BLaER1 (cell line): ENCODE data around the gene FRMD4B.

Experiments used
- H3K27ac ChIP-seq: shearing (Covaris generic); formaldehyde crosslinking; 2 replicates; pipeline ENCODE4 v1.8.1; 2022
- H3K27me3 ChIP-seq: shearing (Covaris generic); formaldehyde crosslinking; 2 replicates; pipeline ENCODE4 v1.8.1; 2022
- H3K36me3 ChIP-seq: shearing (Covaris generic); formaldehyde crosslinking; 2 replicates; pipeline ENCODE4 v1.8.1; 2022
- H3K4me1 ChIP-seq: shearing (Covaris generic); formaldehyde crosslinking; 2 replicates; pipeline ENCODE4 v1.8.1; 2022
- H3K4me2 ChIP-seq: shearing (Covaris generic); formaldehyde crosslinking; 2 replicates; pipeline ENCODE4 v1.8.1; 2022
- H3K4me3 ChIP-seq: shearing (Covaris generic); formaldehyde crosslinking; 2 replicates; pipeline ENCODE4 v1.8.1; 2022
- H3K9ac ChIP-seq: shearing (Covaris generic); formaldehyde crosslinking; 2 replicates; pipeline ENCODE4 v1.8.1; 2022
- H3K9me3 ChIP-seq: shearing (Covaris generic); formaldehyde crosslinking; 2 replicates; pipeline ENCODE4 v1.8.1; 2022
- H4K20me1 ChIP-seq: shearing (Covaris generic); formaldehyde crosslinking; 2 replicates; pipeline ENCODE4 v1.8.1; 2022
- Cebpa-rat ChIP-seq: shearing (Covaris generic); IDR thresholded peaks from 2 replicates; pipeline ENCODE4 v1.8.1; 2022

The FRMD4B gene

DNA sequence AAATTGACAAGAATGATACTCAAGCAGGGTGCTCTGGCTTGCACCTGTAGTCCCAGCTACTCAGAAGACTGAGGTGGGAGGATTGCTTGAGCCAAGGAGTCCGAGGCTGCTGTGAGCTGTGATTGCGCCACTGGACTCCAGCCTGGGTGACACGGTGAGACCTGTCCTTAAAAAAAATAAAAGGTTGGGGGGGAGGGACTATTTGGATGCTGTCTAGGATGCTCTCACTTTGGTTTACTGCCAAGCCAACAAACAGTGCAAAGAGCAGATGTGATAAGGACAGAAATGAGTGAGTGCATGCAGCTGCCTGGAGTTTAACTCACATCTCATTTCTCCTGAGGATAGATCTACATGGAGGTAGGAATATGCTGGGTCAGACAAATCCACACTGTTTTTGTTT, 130.0 kb downstream of the FRMD4B start:
- Histone ChIP-seq H3K27me3 (no peaks in the 10 kb centered on the region), H3K4me1 (no peaks in the 10 kb centered on the region), H4K20me1 (peaks cover 31% of the 10 kb centered on the region), H3K4me2 (no peak overlapping the region), H3K36me3 (peaks cover 79% of the 10 kb centered on the region), H3K4me3 (no peak overlapping the region), H3K9ac (no peak overlapping the region), H3K9me3 (no peaks in the 10 kb centered on the region), H3K27ac (no peak overlapping the region)
- no peak for TF ChIP-seq Cebpa-rat

DNA sequence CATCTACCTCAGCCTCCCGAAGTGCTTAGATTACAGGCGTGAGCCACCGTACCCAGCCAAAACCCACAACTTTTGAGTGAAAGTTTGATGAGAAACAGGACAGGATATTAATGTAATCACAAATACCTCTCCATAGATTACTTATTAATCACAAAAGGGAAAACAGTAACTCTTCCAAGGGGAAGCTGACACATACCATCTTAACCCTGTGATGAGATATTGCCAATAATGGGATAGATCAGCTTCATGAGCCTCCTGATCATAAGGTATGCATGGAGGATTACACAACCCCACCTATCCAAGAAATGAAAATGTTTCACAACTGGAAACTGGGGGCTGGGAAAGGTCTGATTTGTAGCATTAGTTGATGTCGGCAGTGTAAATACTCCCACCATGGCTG, 131.5 kb downstream of the FRMD4B start:
- Histone ChIP-seq H3K9ac (no peak overlapping the region), H3K27me3 (no peaks in the 10 kb centered on the region), H3K4me1 (no peaks in the 10 kb centered on the region), H3K36me3 (peaks cover 73% of the 10 kb centered on the region), H3K4me2 (no peak overlapping the region), H3K27ac (no peak overlapping the region), H3K4me3 (no peak overlapping the region), H4K20me1 (peaks cover 31% of the 10 kb centered on the region), H3K9me3 (no peaks in the 10 kb centered on the region)
- TF ChIP-seq Cebpa-rat = no peak

DNA sequence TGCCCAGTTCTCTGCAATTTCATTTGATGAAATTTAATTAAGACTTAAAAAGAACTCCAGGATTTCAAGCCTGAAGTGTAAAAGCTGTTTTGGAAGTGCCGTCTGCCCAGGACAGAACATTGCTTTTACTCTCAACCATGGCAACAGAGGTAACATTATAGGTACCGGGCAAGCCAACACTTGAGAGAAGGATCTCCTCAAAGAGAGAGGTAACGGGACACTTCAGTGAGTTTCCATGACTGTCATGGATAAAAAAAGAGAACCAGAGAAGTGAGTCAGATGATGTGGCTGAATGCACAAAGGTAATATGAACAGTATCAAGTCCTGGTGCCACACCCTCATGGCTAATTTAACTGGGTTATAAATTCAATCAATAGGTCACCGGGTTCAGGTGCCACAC, 133.3 kb downstream of the FRMD4B start:
- Histone ChIP-seq H3K36me3 (peaks cover 76% of the 10 kb centered on the region), H3K9me3 (no peaks in the 10 kb centered on the region), H3K27me3 (no peaks in the 10 kb centered on the region), H3K4me2 (no peak overlapping the region), H4K20me1 (peaks cover 26% of the 10 kb centered on the region), H3K27ac (no peak overlapping the region), H3K9ac (no peak overlapping the region), H3K4me1 (no peaks in the 10 kb centered on the region), H3K4me3 (no peak overlapping the region)
- no peak for TF ChIP-seq Cebpa-rat

DNA sequence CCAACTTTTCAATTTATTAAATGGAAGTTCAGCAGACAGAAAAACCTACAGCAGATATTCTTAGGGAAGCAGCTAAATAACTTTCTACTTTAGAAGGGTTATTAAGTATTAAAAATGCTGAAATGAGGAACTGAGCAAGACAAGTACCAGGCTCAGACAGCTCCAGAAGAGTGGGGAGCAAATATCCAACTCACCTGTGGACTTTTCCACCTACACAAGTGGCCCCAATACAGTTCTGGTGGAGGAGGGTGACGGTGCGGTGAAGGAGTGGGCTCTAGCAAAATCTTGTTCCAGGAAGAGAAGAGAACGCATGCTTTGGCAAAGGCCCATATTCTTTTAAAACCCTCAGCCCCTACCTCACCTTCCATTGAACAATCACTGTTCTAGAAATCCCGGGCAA, 133.7 kb downstream of the FRMD4B start:
- no peak overlapping the region for H3K27ac ChIP-seq
- no peak overlapping the region for H3K4me2 ChIP-seq
- TF ChIP-seq Cebpa-rat = no peak
- H3K9ac ChIP-seq = no peak overlapping the region
- H3K4me3 ChIP-seq = no peak overlapping the region
- H4K20me1 ChIP-seq = peaks cover 26% of the 10 kb centered on the region
- peaks cover 80% of the 10 kb centered on the region for H3K36me3 ChIP-seq
- H3K27me3 ChIP-seq = no peaks in the 10 kb centered on the region
- H3K9me3 ChIP-seq = no peaks in the 10 kb centered on the region
- H3K4me1 ChIP-seq = no peaks in the 10 kb centered on the region

DNA sequence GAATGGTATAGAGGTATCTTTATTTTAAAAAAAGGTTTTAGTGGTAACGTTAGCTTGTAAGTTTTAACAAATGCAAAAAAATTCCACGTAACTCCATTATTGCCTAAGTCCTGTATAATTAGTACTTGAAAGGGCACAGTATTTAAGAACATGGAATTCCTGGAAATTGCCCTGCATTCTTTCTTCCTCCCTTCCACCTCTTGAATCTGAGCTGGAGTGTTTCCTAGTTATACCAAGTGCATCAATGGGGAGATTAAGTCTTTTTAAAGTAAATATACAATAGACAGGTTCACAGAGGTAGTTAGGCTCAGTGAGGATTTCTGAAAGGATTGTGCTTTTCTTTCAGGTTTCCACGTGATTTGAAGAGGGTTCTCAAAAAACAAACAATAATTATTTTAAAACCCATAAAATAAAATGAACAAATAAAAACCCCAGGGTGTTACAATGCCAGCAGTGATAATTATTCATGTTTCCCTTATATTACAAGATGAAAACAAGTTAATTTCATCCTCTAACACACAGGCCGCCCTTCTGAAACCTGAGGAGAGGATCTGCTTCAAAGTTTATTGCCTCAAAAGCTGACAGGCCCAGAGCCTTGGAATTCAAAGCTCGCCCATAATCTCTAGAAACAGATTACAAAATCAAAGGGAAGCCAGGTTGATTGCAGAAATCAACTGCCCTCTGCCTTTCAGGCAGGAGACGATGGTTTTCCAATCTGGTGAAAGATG, 134.6 kb downstream of the FRMD4B start:
- no peak overlapping the region for H3K27ac ChIP-seq
- no peaks in the 10 kb centered on the region for H3K27me3 ChIP-seq
- peaks cover 80% of the 10 kb centered on the region for H3K36me3 ChIP-seq
- H3K9me3 ChIP-seq = no peaks in the 10 kb centered on the region
- TF ChIP-seq Cebpa-rat = no peak
- H3K4me3 ChIP-seq = no peak overlapping the region
- H3K4me1 ChIP-seq = no peaks in the 10 kb centered on the region
- peaks cover 24% of the 10 kb centered on the region for H4K20me1 ChIP-seq
- no peak overlapping the region for H3K9ac ChIP-seq
- no peak overlapping the region for H3K4me2 ChIP-seq

DNA sequence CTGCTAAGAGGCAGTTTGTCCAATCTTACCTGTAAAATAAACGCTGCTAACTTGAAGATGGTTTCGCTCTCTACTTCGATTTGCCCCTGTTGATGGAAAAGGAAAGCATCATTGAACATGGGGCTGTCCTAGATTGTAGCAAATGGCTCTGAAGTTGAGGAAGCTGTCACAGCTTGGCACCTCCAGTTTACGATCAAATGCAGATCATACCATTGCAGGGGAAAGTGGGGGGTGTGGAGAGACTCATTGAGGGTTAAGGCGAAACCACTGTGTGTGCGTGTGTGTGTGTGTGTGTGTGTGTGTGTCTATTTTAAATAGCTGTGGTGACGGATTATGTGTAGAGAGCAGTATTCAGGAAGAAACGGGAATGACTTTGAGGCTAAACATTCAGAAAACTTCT, 135.9 kb downstream of the FRMD4B start:
- no peak overlapping the region for H3K4me2 ChIP-seq
- H3K36me3 ChIP-seq = peaks cover 79% of the 10 kb centered on the region
- H3K27me3 ChIP-seq = no peaks in the 10 kb centered on the region
- no peak overlapping the region for H3K4me3 ChIP-seq
- no peak for TF ChIP-seq Cebpa-rat
- H3K4me1 ChIP-seq = no peaks in the 10 kb centered on the region
- H4K20me1 ChIP-seq = peaks cover 13% of the 10 kb centered on the region; the same call in 1 of the 2 replicates
- no peak overlapping the region for H3K9ac ChIP-seq
- no peak overlapping the region for H3K27ac ChIP-seq
- no peaks in the 10 kb centered on the region for H3K9me3 ChIP-seq

DNA sequence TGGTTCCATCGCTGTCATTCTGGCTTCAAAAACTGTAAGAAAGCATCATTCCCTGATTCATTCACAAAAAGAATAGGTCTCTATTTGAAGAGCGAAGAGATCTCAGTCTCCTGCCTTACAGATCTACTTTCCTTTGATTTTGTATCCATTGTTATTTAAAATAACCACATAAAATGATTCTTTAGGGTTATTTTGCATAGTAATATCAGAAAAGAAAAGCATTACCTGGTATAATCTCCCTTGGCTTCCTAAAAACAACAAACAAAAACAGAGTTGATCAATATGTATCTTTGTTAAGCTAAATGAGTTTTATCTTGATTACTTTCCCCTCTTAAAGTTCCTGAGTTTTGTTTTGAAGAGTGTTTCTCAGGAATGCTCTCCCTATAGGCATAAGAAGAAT, 136.9 kb downstream of the FRMD4B start:
- H3K27ac ChIP-seq = no peak overlapping the region
- no peak overlapping the region for H3K4me3 ChIP-seq
- peaks cover 20% of the 10 kb centered on the region; the same call in 1 of the 2 replicates for H4K20me1 ChIP-seq
- no peak for TF ChIP-seq Cebpa-rat
- H3K9me3 ChIP-seq = no peaks in the 10 kb centered on the region
- no peak overlapping the region for H3K9ac ChIP-seq
- H3K36me3 ChIP-seq = peaks cover 79% of the 10 kb centered on the region
- H3K4me1 ChIP-seq = no peaks in the 10 kb centered on the region
- no peaks in the 10 kb centered on the region for H3K27me3 ChIP-seq
- no peak overlapping the region for H3K4me2 ChIP-seq

DNA sequence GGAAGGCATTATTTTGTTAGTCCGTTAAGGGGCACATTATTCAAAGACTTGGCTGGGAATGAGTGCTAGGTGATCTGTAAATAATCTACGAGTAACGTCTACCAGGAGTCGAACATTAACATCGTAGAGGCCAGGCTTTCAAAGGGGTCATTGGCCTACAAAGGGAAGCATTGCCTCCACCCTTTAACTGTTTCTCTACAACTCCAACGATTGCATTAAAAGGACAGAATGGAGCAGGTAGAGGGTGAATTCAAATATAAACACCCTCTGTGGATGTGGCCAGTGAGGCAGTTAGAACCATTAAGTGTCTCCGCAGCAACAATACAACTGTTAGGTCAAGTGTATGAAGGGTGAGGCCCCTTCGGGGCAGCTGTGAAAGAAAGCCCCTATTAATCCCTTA, 137.5 kb downstream of the FRMD4B start:
- peaks cover 84% of the 10 kb centered on the region for H3K36me3 ChIP-seq
- H4K20me1 ChIP-seq = peaks cover 26% of the 10 kb centered on the region; the same call in 1 of the 2 replicates
- no peak overlapping the region for H3K27ac ChIP-seq
- no peak overlapping the region for H3K9ac ChIP-seq
- H3K9me3 ChIP-seq = no peaks in the 10 kb centered on the region
- H3K4me2 ChIP-seq = no peak overlapping the region
- H3K4me1 ChIP-seq = no peaks in the 10 kb centered on the region
- H3K27me3 ChIP-seq = no peaks in the 10 kb centered on the region
- H3K4me3 ChIP-seq = no peak overlapping the region
- TF ChIP-seq Cebpa-rat = no peak

DNA sequence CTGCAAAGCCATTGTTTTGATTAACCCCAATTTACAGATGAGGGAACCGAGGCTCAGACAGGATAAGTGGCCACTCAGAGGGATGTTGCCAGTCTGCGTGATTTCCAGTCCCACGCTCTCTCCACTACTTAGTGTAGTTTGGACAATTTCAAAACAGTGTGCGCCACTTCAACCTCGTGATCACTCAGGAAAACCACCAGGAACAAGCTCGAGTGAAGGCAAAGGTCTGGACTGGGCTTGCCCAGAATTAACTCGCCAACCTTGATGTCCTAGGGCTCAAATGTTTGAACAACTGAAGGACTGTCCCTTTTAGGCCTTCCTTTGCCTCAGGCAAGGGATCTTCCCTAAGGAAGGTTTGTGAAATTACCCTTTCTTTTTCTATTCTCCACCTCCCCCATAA, 139.3 kb downstream of the FRMD4B start:
- Histone ChIP-seq H3K4me3 (no peak overlapping the region), H3K36me3 (peaks cover 87% of the 10 kb centered on the region), H4K20me1 (peaks cover 25% of the 10 kb centered on the region; the same call in 1 of the 2 replicates), H3K27ac (no peak overlapping the region), H3K4me1 (no peaks in the 10 kb centered on the region), H3K9ac (no peak overlapping the region), H3K9me3 (no peaks in the 10 kb centered on the region), H3K4me2 (no peak overlapping the region), H3K27me3 (no peaks in the 10 kb centered on the region)
- TF ChIP-seq Cebpa-rat = no peak

DNA sequence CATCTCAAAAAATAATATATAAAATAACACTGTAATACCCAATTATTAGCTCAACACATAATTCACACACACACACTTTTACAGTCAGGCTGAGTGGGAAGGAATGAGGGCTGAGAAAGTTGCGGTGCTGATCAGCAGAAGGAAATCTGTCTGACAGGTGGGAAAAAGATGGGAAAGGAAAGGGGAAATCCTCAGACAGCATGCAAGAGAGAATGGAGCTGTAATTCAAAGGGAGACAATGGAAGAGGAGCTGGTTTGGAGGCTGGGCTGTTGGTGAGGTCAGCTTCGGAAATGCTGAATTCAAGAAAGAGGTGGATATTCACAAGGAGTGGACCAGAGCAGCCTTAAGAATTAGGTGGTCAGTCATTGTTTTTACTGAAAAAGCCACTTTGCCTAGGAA, 141.8 kb downstream of the FRMD4B start:
- no peak for TF ChIP-seq Cebpa-rat
- Histone ChIP-seq H3K4me3 (no peak overlapping the region), H3K9ac (no peak overlapping the region), H3K36me3 (peaks cover 97% of the 10 kb centered on the region), H3K4me2 (no peak overlapping the region), H3K9me3 (no peaks in the 10 kb centered on the region), H3K4me1 (no peaks in the 10 kb centered on the region), H3K27ac (no peak overlapping the region), H3K27me3 (no peaks in the 10 kb centered on the region), H4K20me1 (peaks cover 17% of the 10 kb centered on the region; the same call in 1 of the 2 replicates)
